HG03520 (cell line): ENCODE measurements around the gene RFC5.
"Not testable (repeated sequence)": the region's sequence is repeated elsewhere in the genome, so short reads cannot be mapped to it uniquely, and the experiment has no call there.

Experiments used
- ATAC-seq: cut with Tn5 transposase; IDR thresholded peaks from one replicate; pipeline ENCODE4 v1.9.1; 2021; ENCODE audit warnings: mild to moderate bottlenecking, moderate library complexity; ENCODE audit not compliant: unreplicated experiment

Gene RFC5

GRCh38 chr12:118070650-118071049 is 54.1 kb downstream of the RFC5 start:
- no peak for ATAC-seq

GRCh38 chr12:118073768-118074167 is 57.3 kb downstream of the RFC5 start:
- no peak for ATAC-seq

GRCh38 chr12:118081521-118081920 is 65.0 kb downstream of the RFC5 start:
- not testable (repeated sequence) for ATAC-seq
